ENCODE measurements around the gene FAM222A. TPM values are rescaled to one million over a fixed set of nuclear protein-coding genes. Genes with fewer than 3 reads are reported as not detected.

Gene FAM222A
- total and polyA plus RNA-seq, 2 of the 4 experiments (the other 2 are of a cell fraction), result under 0.01 to 0.32 TPM

GRCh38 chr12:109724321-109724892 lies 10.8 kb downstream of the FAM222A start:
- Histone ChIP-seq H3K4ac (ENCODE audit: low read depth, low read length) (no peak overlapping the region), H2AK5ac (ENCODE audit: low read depth, low read length) (no peak overlapping the region), H2BK120ac (ENCODE audit: low read depth, low read length) (no peak overlapping the region), H4K20me1 (ENCODE audit: insufficient read depth, low read length) (no peaks in the 10 kb centered on the region), H3K4me3 (ENCODE audit: insufficient read depth, low read depth, low read length) (no peak overlapping the region), H3K9ac (ENCODE audit: low read depth, low read length) (no peak overlapping the region), H3K36me3 (ENCODE audit: control insufficient read depth, insufficient read depth, low read length) (no peaks in the 10 kb centered on the region), H3K9me3 (ENCODE audit: control insufficient read depth, insufficient read depth, low read length) (no peaks in the 10 kb centered on the region), H2BK20ac (ENCODE audit: low read depth, low read length) (no peak overlapping the region), H2BK5ac (ENCODE audit: low read depth, low read length, poor library complexity, severe bottlenecking) (no peak overlapping the region), H3K9me1 (ENCODE audit: insufficient read depth, low read length) (no peaks in the 10 kb centered on the region), H4K91ac (ENCODE audit: insufficient read depth, low read depth, low read length) (no peak overlapping the region), H3K27me3 (ENCODE audit: control insufficient read depth, insufficient read depth, low read length) (peaks cover 38% of the 10 kb centered on the region), H3K4me1 (ENCODE audit: control insufficient read depth, insufficient read depth, low read length) (no peaks in the 10 kb centered on the region), H3K18ac (ENCODE audit: low read depth, low read length) (no peak overlapping the region), H3K4me2 (ENCODE audit: low read depth, low read length) (no peak overlapping the region), H3K56ac (ENCODE audit: extremely low read depth, insufficient read depth, low read length) (no peak overlapping the region), H4K5ac (ENCODE audit: low read depth, low read length) (no peak overlapping the region), H3K14ac (replicated peaks; ENCODE audit: low read depth, low read length) (no peak overlapping the region), H3K79me1 (ENCODE audit: low read depth in 1 of 2, low read length in 2 of 2) (no peaks in the 10 kb centered on the region), H2AK9ac (replicated peaks; ENCODE audit: low read depth, low read length, poor library complexity) (no peak overlapping the region), H2BK15ac (ENCODE audit: low read depth, low read length) (no peak overlapping the region), H4K8ac (ENCODE audit: low read depth in 2 of 2, low read length in 2 of 2) (no peak overlapping the region), H3K27ac (ENCODE audit: insufficient read depth, low read length) (no peak overlapping the region), H2AFZ (replicated peaks; ENCODE audit: low read length, poor library complexity) (no peak overlapping the region), H3K23ac (ENCODE audit: low read depth, low read length) (no peak overlapping the region)
- POLR2A ChIA-PET (ENCODE audit: unreplicated experiment), result no interaction called here
- in situ Hi-C loops (cut with MboI; ENCODE audit: low sequenced_read_pairs) (no loop called here), intact Hi-C loops (cut with micrococcal nuclease) (no loop called here), dilution Hi-C loops (cut with HindIII; ENCODE audit: low sequenced_read_pairs, unreplicated experiment) (no loop called here)
- BruUV-seq (replicated peaks), result no TSS peak
- ATAC-seq (ENCODE audit: low read depth) (no peak), DNase-seq (no peak)
- CTCF ChIA-PET, result no interaction called here
- no peak for TF ChIP-seq MAFK (IDR thresholded peaks at IDR 0.05; ENCODE audit: low read depth, low read length)
- no peak for TF ChIP-seq MXI1 (IDR thresholded peaks at IDR 0.05; ENCODE audit: borderline replicate concordance, low read depth, low read length)
- no peak for TF ChIP-seq CHD1 (IDR thresholded peaks at IDR 0.05; ENCODE audit: low read depth, low read length)
- no peak for TF ChIP-seq USF2 (IDR thresholded peaks at IDR 0.05; ENCODE audit: low read depth, low read length)
- no peak for TF ChIP-seq RFX5 (IDR thresholded peaks at IDR 0.05; ENCODE audit: low read depth, low read length)
- no peak for TF ChIP-seq RCOR1 (IDR thresholded peaks at IDR 0.05; ENCODE audit: insufficient replicate concordance, low read length)
- no peak for TF ChIP-seq BHLHE40 (IDR thresholded peaks at IDR 0.05; ENCODE audit: low read depth, low read length)
- TF ChIP-seq ELK1 (IDR thresholded peaks at IDR 0.05; ENCODE audit: borderline replicate concordance, low read depth, low read length), result no peak
- TF ChIP-seq CTCF (conservative IDR thresholded peaks at IDR 0.05; ENCODE audit: low read depth, low read length), result no peak
- TF ChIP-seq FOS (IDR thresholded peaks at IDR 0.05; ENCODE audit: low read depth, low read length), result no peak
- TF ChIP-seq MAZ (IDR thresholded peaks at IDR 0.05; ENCODE audit: borderline replicate concordance, low read depth, low read length), result no peak
- TF ChIP-seq RAD21 (IDR thresholded peaks at IDR 0.05; ENCODE audit: low read length), result no peak
- no peak for TF ChIP-seq POLR2A (IDR thresholded peaks at IDR 0.05; ENCODE audit: low read depth, low read length)
- no CpG with 5 or more reads among the region's 14 CpGs for WGBS, 2 experiments (ENCODE audit: extremely low coverage in 2 of 2, insufficient read length in 1 of 2)
